HG03469 (cell line): ENCODE measurements around the gene FLYWCH1.

Experiments used
- ATAC-seq: cut with Tn5 transposase; IDR thresholded peaks from one replicate; pipeline ENCODE4 v1.9.1; 2021; ENCODE audit warnings: mild to moderate bottlenecking, moderate library complexity, moderate number of reproducible peaks; ENCODE audit not compliant: unreplicated experiment

The FLYWCH1 gene

DNA sequence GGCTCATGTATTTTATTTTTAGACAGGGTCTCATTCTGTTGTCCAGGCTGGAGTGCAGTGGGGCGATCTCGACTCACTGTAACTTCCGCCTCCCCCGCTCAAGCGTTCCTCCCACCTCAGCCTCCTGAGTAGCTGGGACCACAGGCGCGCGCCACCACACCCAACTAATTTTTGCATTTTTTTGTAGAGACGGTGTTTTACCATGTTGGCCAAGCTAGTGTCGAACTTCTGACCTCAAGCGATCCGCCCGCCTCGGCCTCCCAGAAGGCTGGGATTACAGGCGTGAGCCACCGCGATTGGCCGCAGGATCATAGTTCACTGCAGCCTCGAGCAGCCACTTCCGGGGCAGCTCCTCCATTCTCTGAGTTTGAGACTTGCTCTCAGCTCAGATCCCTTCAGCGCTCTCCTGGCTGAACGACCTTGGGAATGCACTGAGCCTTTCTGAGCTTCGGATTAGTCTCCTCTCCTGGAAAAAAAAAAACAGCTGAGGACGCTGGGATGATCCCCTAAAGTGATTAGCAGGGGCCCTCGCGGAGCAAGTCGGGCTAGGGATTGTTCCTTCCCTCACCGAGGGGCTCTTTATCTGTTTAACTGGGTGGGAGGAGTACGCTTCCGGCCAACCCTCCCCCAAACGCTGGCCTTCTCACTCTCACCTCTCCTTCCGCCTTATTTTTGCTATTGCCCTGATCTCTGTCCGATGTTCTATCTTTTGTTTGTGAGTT is 69.6 kb downstream of the FLYWCH1 start:
- no peak for ATAC-seq

DNA sequence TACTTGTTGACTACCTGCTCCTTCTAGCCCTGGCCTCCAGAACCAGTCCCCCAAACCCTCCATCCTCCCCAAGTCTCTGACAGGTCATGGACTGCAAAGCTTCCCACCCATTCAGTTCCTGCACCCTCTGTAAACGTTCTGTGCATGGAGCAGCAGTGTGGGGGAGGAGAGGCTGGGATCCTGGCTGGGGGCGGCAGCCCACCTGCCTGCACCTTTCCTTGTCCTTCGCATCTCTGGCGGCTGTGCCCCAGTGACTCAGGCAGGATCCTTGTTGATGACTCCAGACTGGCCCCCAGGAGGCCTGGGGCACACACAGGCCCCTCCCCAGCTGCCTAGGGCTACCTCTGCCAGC is 70.1 kb downstream of the FLYWCH1 start:
- ATAC-seq, result no peak

DNA sequence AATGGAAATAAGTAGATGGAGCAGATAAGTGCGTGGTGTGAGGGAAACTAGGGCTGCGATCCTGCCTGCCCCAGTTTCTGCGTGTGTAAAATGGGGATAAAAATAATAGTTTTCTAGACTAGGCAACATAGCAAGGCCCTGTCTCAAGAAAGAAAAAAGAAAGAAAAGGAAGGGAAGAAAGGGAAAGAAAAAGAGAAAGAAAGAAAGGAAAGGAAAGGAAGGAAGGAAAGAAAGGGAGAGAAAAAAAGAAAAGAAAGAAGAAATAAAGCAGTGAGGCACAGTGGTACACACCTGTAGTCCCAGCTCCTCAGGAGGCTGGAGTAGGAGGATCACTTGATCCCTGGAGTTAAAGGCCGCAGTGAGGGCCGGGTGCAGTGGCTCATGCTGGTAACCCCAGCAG is 70.7 kb downstream of the FLYWCH1 start:
- ATAC-seq, result no peak

DNA sequence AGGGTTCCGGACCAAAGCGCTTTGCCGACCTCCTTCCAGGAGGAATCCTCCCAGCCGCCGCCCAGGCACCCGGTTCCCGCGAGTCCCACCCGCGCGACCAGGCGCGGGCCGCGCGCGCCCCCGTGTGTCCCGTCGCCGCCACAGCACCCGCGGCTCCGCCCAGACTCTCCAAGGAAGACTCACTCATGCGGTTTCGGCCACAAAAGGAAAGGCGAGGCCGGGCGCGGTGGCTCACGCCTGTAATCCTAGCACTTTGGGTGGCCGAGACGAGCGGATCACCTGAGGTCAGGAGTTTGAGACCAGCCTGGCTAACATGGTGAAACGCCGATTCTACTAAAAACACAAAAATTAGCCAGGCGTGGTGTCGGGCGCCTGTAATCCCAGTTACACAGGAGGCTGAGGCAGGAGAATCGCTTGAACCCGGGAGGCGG is 72.0 kb downstream of the FLYWCH1 start:
- no peak for ATAC-seq

DNA sequence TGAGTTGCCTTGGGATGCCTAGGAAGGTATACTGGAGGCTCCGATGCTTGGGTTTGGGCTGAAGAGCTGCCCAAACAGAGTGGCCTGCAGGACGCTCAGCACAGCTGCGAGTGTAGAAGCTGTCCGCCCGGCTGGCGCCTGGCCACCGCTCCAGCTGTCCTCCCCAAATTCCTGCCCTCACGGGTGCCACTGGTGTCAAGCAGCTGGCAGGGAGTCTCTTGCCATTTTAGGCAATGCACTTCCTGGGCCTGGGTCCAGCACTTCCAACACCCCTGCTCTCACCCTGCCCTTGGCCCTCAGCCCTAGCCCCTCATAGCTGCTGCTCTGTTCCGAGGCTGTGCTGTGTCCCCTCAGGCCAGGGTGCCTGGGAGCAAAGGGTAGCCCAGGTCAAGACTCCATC is 73.7 kb downstream of the FLYWCH1 start:
- ATAC-seq, result no peak

DNA sequence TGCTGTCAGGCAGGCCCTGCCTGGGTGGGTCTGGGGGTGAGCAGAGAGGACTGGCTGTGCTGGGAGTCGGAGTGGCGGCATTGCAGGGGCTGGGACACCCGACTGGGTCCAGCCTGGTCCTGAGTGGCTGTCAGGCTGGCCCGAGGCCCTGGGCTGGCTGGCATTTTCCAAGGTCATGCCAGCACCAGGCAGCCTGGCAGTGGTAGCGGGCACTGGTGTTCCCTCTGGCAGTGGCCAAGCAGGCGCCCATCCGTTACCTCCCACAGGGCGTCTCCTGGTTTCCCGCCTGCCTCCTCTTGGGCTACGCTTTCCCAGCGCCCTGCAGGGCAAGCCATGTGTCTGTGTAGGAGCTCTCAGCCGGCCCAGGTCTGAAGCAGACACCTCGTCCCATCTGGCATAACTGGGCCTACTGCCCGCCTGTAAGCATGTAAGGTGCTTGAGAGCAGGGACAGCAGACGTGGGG is 74.2 kb downstream of the FLYWCH1 start:
- ATAC-seq, result no peak

DNA sequence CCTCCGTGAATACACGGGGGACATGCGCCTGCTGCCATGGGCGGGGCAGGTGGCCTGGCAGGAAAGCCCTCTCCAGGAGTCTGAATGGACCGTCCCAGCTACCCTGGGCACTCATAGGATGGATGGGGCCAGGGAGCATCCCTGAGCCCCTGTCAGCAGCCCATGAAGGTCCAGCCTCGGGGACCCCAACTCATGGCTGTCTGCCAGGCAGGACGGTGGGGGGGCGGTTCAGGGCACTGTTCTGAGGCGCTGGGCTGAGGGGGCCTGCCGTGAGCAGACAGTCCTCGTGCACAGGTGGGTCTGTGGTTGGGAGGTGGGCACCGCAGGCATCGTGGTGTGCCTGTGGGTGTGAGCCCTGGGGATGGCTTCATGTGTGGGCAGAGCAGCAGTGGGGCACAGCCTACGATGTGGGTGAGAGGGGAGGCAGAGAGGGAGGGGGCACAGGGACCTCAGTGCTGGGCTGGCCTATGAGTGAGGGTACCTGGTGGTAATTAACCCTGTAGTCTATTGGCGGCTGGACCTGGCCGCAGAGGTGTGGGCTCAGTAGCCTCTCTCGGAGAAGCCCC is 75.0 kb downstream of the FLYWCH1 start:
- no peak for ATAC-seq

DNA sequence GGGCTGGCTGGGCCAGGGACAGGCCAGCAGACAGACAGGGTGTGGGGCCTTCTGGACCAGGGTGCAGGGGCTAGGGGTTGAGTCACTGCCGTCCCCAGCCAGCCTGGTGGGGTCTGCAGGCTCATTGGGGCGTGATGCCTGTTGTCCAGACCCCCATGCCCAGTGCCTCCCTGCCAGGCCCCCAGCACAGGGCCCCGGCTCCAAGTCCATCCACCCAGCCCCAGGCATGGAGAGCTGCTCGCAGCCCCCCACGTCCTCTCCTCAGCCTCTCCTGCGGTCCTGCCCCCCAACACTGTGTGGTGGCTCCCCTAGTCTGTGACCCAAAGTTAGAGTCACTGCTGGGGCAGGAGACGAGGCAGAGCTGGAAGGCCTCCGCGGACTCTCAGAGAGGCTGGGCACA is 75.6 kb downstream of the FLYWCH1 start:
- no peak for ATAC-seq

DNA sequence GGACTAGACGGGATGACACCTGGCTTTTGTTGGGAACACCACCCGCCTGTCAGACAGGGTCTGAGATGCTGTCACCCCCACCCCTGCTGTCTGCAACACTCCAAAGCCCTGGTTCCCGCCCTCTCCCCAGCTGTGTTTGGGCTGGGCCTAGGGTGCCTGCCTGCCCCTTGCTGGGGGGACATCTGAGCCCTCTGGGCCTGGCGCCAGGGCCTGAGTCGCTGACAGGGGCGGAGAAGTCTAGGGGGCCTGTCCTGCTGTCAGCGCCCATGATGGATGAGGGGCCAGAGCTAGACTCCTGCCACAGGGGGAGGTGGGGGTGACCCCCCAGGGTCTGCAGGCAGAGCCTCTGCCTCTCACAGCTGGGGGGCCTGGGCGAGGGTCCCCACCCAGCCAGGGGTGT is 76.1 kb downstream of the FLYWCH1 start:
- no peak for ATAC-seq

DNA sequence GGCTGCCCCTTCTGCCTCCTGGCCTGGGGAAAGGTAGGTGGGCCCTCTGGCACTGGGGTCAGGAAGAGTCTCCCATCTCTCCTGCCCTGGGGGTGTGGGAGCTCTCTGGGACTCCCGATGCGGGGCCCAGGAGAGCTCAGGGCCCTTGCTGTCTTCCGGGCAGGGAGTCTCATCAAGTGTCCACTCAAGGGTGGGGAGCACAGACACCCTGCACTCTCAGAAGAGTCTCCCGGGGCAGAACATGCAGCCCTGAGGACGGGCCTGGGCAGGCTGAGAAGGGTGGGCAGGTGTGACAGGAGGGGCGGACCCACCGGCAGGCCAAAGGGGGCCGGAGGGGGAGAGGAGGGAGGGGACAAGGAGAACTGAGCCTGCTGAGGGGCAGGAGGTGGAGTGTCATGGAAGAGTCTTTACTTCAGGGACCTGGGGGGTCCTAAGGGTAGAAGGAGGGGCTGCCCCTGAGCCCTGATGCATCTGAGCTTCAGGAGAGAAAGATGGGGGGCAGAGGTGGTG is 76.9 kb downstream of the FLYWCH1 start:
- no peak for ATAC-seq

DNA sequence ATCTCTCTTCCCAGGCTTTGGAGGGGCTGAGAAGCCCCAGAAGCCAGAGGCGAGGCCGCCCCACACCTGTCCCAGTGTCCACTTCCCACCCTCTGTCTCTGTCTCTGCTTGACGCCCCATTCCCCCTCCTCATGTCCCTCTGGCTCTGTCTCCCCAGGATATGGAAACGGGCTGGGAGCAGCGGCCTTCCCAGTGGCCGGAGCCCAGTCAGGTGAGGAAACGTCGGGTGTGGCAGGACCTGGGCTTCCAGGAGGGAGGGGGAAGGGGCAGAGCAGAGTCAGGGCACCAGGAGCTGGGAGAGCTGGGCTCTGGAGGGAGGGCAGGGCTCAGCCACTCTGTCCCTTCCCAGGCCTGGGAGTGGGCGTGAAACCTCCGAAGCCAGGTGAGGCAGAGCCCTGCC is 79.2 kb downstream of the FLYWCH1 start:
- no peak for ATAC-seq

DNA sequence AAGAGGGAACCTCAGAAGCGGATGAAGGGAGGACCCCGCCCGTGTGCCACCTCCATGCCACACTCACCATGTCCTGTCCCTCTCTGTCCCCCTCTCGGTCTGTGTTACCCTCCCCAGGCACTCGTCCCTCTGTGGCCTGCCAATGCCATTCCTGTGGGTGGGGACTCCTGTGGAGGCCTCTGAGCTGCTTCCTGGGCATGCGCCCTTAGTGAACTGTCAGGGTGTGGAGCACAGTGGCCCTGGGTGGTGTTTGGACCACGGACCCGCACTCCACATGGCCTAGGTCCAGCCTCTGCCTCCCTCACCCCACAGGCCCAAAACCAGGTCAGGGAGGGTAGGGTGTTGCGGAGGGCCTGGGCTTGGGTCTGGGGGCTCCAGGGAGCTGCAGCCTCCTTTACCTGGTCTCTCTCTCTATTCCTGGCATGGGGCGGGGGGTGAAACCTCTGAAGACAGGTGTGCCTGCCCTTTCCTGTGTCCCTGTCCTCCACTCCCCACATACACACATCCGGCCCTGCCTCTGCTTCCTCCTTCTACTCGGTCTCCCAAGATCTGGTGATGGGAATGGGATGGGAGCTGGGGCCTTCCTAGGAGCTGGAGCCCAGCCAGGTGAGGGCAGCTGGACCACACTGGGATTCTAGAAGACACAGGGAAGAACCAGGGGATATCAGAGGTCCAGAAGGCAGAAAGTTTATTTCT is 80.0 kb downstream of the FLYWCH1 start:
- ATAC-seq, result no peak

DNA sequence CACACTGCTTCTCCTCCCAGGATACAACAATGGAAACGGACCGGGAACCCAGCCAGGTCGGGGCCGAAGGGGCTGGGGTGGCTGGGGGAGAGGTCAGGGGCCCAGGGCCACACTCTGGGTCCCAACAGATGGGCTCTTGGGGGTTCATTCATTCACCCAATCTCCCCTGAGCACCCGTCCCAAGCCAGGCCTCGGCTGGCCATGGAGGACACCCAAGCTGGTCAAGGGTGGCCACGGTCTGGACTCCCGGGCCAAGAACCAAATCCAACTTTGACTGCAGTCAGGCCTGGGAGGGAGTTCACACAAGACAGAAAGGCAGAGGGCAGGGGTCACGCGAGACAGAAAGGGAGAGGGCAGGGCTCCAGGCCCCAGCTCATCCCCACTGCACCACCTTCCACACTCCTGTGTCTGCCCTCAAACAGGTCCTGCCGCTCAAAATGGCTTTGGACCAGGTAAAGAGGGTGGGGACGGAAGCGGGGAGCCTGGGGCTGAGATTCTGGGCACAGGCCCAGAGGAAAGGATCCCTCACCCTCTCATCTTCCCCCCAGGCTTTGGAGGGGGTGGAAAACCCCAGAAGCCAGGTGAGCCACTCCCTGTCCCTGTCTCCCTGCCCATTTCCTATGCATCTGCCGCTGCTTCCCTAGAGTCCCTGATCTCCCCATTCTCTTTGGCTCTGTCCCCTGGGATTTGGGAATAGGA is 80.8 kb downstream of the FLYWCH1 start:
- ATAC-seq, result no peak

DNA sequence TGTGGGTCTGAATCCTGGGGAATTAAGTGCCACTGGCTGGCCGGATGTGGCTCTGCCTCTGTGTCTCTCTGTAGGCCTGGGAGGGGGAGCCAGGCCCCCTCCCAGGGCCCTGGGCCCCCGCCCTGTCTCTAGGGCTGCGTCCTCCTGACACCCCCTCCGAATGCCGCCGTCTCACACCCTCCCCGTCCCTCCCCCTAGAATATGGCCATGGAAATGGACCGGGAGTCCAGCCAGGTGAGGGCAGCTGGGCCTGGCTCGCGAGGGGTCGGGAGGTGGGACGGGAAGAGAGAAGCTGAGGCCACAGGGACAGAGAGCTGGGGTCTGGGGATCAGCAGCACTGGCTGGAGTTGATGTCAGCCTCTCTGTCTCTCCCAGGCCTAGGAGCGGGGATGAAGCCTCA is 84.6 kb downstream of the FLYWCH1 start:
- ATAC-seq, result no peak

DNA sequence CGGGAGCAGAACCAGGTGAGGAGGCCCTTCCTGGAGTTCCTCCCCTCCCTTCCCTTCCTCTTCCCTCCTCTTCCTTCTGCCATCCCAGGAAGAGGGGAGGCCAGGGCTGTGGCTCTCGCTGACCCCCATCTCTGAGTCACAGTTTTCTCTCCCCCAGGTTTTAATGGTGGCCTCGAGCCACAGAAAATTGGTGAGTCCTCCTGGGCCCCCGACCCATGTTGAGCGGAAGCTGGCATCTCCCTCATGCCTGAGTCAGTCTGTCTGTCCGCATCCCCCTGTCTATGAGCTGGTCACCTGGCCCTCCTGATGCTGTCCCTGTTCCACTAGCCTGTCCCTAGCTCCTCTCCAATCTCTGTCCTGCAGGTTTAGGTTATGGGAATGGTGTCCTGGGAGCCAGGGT is 88.2 kb downstream of the FLYWCH1 start:
- ATAC-seq, result no peak

DNA sequence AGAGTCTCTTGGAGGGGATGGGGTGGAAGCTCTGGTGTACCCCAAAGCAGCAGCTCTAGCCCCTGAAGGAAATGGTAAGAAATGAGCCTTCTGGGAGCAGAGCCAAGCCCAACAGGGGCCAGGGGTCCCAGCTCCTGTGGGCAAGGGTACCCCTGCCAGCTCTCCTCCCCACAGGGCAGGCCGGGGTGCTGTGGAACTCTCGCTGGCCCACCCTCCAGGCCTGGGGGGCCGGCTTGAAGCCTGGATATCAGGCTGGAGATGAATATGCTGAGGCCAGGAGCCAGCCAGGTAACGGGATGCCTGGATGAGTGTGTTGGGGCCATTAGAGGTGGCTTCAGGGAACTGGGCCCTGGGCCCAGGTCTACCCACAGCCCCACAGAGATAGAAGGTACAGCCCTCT is 88.8 kb downstream of the FLYWCH1 start:
- ATAC-seq, result no peak
